ENCODE data around the gene IL6R. TPM values are rescaled to one million over a fixed set of nuclear protein-coding genes. Genes with fewer than 3 reads are reported as not detected.

IL6R gene
- total RNA-seq, 1 donor from 2014 or later = 0.78 TPM

GRCh38 chr1:154441241-154441888 is 36.2 kb downstream of the IL6R start:
- no peak overlapping the region for H3K4me3 Mint-ChIP-seq

GRCh38 chr1:154442006-154442740 is 37.0 kb downstream of the IL6R start:
- no peak overlapping the region for H3K4me3 Mint-ChIP-seq
- peaks cover 26% of the 10 kb centered on the region for H3K4me1 Mint-ChIP-seq
- peak; percentile 36 for TF ChIP-seq CTCF (IDR thresholded peaks at IDR 0.05; ENCODE audit: unreplicated experiment)
- DNase-seq (ENCODE audit: low spot score in 2 of 2, unreplicated experiment in 2 of 2) = peak in 1 of 2 experiments; percentile 45
- H3K36me3 Mint-ChIP-seq = no peaks in the 10 kb centered on the region
- peaks cover 3% of the 10 kb centered on the region for H3K27me3 Mint-ChIP-seq (ENCODE audit: low read depth)
- peak overlapping the region; percentile 84 for H3K27ac Mint-ChIP-seq
- no peaks in the 10 kb centered on the region for H3K9me3 Mint-ChIP-seq

More at GRCh38 chr1:154441241-154441888, 36.2 kb downstream of the IL6R start:
- H3K27me3 Mint-ChIP-seq (ENCODE audit: low read depth) = peaks cover 3% of the 10 kb centered on the region
- peaks cover 25% of the 10 kb centered on the region for H3K4me1 Mint-ChIP-seq
- no peaks in the 10 kb centered on the region for H3K36me3 Mint-ChIP-seq
- H3K9me3 Mint-ChIP-seq = no peaks in the 10 kb centered on the region
- TF ChIP-seq CTCF (IDR thresholded peaks at IDR 0.05; ENCODE audit: unreplicated experiment) = no peak
- H3K27ac Mint-ChIP-seq = peak overlapping the region; percentile 84
- DNase-seq (ENCODE audit: low spot score in 2 of 2, unreplicated experiment in 2 of 2) = no peak

GRCh38 chr1:154443274-154444013 is 38.3 kb downstream of the IL6R start:
- no peaks in the 10 kb centered on the region for H3K9me3 Mint-ChIP-seq
- no peak for TF ChIP-seq CTCF (IDR thresholded peaks at IDR 0.05; ENCODE audit: unreplicated experiment)
- H3K27ac Mint-ChIP-seq = peak overlapping the region; percentile 53
- H3K36me3 Mint-ChIP-seq = no peaks in the 10 kb centered on the region
- H3K4me1 Mint-ChIP-seq = peaks cover 26% of the 10 kb centered on the region
- no peak for DNase-seq (ENCODE audit: low spot score in 2 of 2, unreplicated experiment in 2 of 2)
- H3K27me3 Mint-ChIP-seq (ENCODE audit: low read depth) = peaks cover 3% of the 10 kb centered on the region
- no peak overlapping the region for H3K4me3 Mint-ChIP-seq

- DNase-seq (ENCODE audit: low spot score in 2 of 2, unreplicated experiment in 2 of 2) = no peak
- Mint-ChIP-seq H3K9me3 (no peaks in the 10 kb centered on the region), H3K4me1 (peaks cover 22% of the 10 kb centered on the region), H3K36me3 (no peaks in the 10 kb centered on the region), H3K27ac (no peak overlapping the region), H3K27me3 (ENCODE audit: low read depth) (peaks cover 9% of the 10 kb centered on the region), H3K4me3 (no peak overlapping the region)
- TF ChIP-seq CTCF (IDR thresholded peaks at IDR 0.05; ENCODE audit: unreplicated experiment) = no peak
These were observed 39.9 kb downstream of the IL6R start for GRCh38 chr1:154445040-154445472.

GRCh38 chr1:154446292-154446691 is 41.1 kb downstream of the IL6R start:
- no peaks in the 10 kb centered on the region for H3K36me3 Mint-ChIP-seq
- no peak overlapping the region for H3K4me3 Mint-ChIP-seq
- no peak for TF ChIP-seq CTCF (IDR thresholded peaks at IDR 0.05; ENCODE audit: unreplicated experiment)
- H3K27ac Mint-ChIP-seq = peak overlapping the region; percentile 78
- H3K4me1 Mint-ChIP-seq = peaks cover 21% of the 10 kb centered on the region
- no peak for DNase-seq (ENCODE audit: low spot score in 2 of 2, unreplicated experiment in 2 of 2)
- H3K27me3 Mint-ChIP-seq (ENCODE audit: low read depth) = peaks cover 13% of the 10 kb centered on the region
- H3K9me3 Mint-ChIP-seq = no peaks in the 10 kb centered on the region

Measured in mesothelial cell of epicardium (in vitro differentiated cells).